GM21360 (cell line): Measurements from ENCODE around the gene CDK14.
A peak's percentile ranks its signal among the peaks of the same experiment; 100 is the strongest.
"Not testable (repeated sequence)": the region's sequence is repeated elsewhere in the genome, so short reads cannot be mapped to it uniquely, and the experiment has no call there.

ENCODE experiments used
- ATAC-seq: cut with Tn5 transposase; IDR thresholded peaks from one replicate; pipeline ENCODE4 v1.9.1; 2021; ENCODE audit warnings: mild to moderate bottlenecking, moderate library complexity; ENCODE audit not compliant: unreplicated experiment

The CDK14 gene

GRCh38 chr7:90749262-90749661 lies 153.1 kb downstream of the CDK14 start:
- ATAC-seq: no peak

GRCh38 chr7:90749774-90750173 lies 153.7 kb downstream of the CDK14 start:
- peak; percentile 67 for ATAC-seq

GRCh38 chr7:90751595-90751994 lies 155.5 kb downstream of the CDK14 start:
- ATAC-seq: no peak

- no peak for ATAC-seq
These were observed 155.9 kb downstream of the CDK14 start for GRCh38 chr7:90752051-90752450.

- ATAC-seq: no peak
These were observed 158.9 kb downstream of the CDK14 start for GRCh38 chr7:90755041-90755440.

GRCh38 chr7:90756366-90756765 lies 160.2 kb downstream of the CDK14 start:
- ATAC-seq: no peak

- ATAC-seq: peak; percentile 82
These were observed 161.4 kb downstream of the CDK14 start for GRCh38 chr7:90757565-90757950.

- ATAC-seq: no peak
These were observed 162.9 kb downstream of the CDK14 start for GRCh38 chr7:90758933-90759562.

- no peak for ATAC-seq
These were observed 163.6 kb downstream of the CDK14 start for GRCh38 chr7:90759710-90760109.

- ATAC-seq: no peak
These were observed 164.8 kb downstream of the CDK14 start for GRCh38 chr7:90760892-90761291.

DNA sequence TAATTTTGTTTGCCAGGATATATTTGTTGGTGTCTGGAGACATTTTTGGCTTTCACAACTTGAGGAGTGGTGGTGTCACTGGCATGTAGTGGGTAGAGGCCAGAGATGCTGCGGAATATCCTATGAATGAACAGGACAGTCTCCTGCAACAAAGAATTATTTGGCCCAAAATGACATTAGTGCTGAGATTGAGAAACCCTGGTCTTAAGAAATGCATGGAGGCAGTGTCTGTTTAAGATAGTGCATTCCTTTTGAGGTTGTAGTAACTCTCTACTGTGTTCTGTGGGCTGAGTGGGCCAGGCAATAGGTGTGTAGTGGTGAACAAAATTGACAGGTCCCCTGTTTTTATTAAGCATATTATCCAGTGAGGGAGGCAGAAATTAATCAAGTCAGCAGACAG lies 165.5 kb downstream of the CDK14 start:
- ATAC-seq: no peak

- no peak for ATAC-seq
These were observed 167.0 kb downstream of the CDK14 start for GRCh38 chr7:90763108-90763507.

DNA sequence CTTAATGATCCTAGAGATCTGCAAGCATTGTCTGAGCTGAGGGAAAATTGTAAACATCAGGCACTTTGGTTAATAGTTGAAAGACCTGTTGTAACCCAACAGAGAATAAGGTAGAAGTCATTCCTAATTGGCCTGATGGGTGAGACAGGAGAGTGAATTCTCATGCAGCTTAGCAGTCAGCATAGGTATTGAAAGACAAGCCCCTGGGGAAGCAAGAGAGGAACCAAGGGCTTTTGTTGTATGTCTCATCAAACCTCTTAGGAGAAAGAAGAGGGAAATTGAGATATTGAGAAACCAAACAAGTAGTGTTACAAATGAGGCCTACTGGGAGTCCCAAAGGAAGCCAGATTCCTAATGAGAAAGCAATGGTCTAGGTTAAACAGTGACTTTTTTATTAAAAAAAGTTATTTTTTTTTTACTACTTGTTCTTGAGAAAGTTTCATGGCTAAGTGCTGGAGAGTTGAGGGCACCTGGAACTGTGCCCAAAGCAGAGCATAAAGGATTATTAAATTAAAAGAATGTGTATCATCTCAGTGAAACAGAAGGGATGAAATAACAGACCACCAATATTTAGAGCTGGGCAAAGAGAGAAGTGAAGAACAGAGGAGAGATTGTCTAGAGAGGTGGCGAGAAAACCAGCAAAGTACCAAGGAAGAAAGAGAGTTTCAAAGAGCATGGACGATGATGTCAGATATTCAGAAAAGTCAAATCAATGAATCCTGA lies 168.9 kb downstream of the CDK14 start:
- ATAC-seq: no peak

DNA sequence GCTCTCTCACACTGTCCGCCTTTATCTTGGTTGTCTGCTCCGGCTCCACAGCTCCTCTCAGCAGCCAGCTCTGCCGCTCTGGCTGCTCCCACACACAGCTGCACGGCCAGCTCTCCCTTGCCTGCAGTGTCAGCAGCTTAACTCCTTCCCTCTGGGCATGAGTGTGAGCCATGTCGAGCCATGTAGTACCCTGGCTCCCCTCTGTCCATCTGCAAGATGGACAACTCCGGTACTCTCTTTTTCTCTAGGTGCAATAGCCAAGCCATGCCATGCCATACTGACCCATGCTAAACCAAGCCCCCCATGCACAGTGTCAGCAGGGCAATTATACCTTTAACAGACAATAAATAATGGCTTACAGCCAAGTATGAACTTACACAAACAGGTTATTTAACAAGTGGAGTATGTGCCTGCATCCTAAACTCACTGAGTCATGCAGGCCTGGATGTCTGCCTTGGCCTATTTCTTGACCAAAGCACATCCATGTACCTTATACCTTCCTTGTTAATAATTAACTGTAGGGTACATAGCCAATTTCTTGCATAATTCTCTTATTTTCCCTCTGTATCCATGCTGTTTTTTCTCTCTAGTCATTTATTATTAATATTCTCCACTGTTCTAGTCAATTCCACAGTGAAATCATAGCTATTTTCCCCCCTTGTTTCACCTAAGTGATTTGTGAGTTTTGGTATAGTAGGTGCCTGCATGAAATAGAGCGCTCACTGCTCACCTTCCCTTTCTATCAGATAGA lies 170.9 kb downstream of the CDK14 start:
- ATAC-seq: no peak

DNA sequence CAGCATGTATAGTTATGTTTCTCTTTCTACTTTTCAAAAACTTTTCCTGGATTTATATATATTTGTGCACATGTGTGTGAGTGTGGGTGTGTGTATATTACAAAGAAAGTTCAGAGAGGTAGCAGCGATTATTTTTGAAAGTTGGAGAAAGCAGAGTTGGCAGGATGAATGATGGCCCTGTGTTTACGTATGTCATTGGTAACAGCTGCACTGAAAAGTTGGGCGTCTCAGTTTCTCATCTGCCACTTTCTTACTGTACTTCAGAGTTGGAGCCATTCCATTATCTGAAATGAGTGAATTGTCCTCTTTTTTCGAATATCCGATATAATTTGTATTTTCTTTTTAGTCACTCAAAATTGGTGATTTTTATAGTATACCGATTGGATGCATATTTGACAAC lies 172.2 kb downstream of the CDK14 start:
- no peak for ATAC-seq

- ATAC-seq: no peak
These were observed 172.9 kb downstream of the CDK14 start for GRCh38 chr7:90769036-90769435.

DNA sequence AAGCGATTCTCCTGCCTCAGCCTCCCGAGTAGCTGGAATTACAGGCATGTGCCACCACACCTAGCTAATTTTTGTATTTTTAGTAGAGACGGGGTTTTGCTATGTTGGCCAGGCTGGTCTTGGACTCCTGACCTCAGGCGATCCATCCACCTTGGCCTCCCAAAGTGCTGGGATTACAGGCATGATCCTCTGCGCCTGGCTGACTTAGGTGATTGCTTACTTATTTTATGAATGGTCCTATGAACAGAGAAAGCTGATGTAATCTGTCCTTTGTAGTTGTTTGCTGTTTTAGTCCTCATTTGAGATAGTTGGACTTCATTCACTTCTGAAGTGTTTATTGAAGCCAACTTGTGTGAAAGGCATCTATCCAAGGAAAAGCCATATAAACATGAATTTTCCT lies 173.4 kb downstream of the CDK14 start:
- ATAC-seq: not testable (repeated sequence)

GRCh38 chr7:90771281-90771680 lies 175.2 kb downstream of the CDK14 start:
- no peak for ATAC-seq

- no peak for ATAC-seq
These were observed 176.3 kb downstream of the CDK14 start for GRCh38 chr7:90772410-90772809.

DNA sequence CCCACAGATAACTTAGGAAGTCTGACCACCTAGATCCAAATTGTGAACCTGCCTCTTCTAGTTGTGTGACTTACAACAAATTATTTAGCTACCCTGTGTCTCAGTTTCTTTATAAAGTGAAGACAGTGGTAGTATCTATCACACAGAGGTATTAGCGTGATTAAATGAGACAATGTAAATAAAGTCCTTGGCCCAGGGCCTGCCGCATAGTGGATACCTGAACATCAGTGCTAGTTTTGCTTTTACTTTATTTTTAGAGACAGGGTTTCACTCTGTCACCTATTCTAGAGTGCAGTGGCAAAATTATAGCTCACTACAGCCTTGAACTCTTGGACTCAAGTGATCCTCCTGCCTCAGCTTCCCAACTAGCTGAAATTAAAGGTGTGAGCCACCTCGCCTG lies 177.1 kb downstream of the CDK14 start:
- ATAC-seq: no peak

- ATAC-seq: no peak
These were observed 178.6 kb downstream of the CDK14 start for GRCh38 chr7:90774706-90775105.

- no peak for ATAC-seq
These were observed 179.4 kb downstream of the CDK14 start for GRCh38 chr7:90775383-90775965.
